Heart right ventricle (tissue), 16 donors: ENCODE data around the gene FAM240A. TPM values are rescaled to one million over a fixed set of nuclear protein-coding genes. Genes with fewer than 3 reads are reported as not detected.

Source experiments
- ATAC-seq, 8 donors: fragments of 200-7000 bp; cut with Tn5 transposase; one replicate each; pipeline ENCODE4 v1.9.1; 2020; ENCODE audit warnings: mild to moderate bottlenecking in 8 of 8, moderate library complexity in 8 of 8, moderate number of reproducible peaks in 1 of 8
- DNase-seq, 2 donors: peaks; one replicate each; pipeline ENCODE4 v3.0.0-alpha.2; 2020
- H3K27ac ChIP-seq, 10 donors: fragments of 200-600 bp; sonication (generic) in 2 of 10; one replicate each; pipeline versions ENCODE4 v1.5.0 to v1.8.0; 2020 to 2022; ENCODE audit warnings: mild to moderate bottlenecking in 3 of 10
- H3K27me3 ChIP-seq, 7 donors: fragments of 200-600 bp; one replicate each; pipeline ENCODE4 v1.8.0; 2021 to 2022; ENCODE audit warnings: mild to moderate bottlenecking in 2 of 7
- H3K36me3 ChIP-seq, 9 donors: fragments of 200-600 bp; sonication (generic) in 1 of 9; one replicate each; pipeline versions ENCODE4 v1.5.0 to v1.8.0; 2020 to 2022; ENCODE audit warnings: mild to moderate bottlenecking in 2 of 9
- H3K4me1 ChIP-seq, 9 donors: fragments of 200-600 bp; sonication (generic) in 1 of 9; one replicate each; pipeline versions ENCODE4 v1.5.0 to v1.8.0; 2020 to 2022; ENCODE audit warnings: mild to moderate bottlenecking in 4 of 9
- H3K4me3 ChIP-seq, 10 donors: fragments of 200-600 bp; sonication (generic) in 2 of 10; one replicate each; pipeline versions ENCODE4 v1.5.0 to v1.8.0; 2020 to 2022; ENCODE audit warnings: mild to moderate bottlenecking in 7 of 10, moderate library complexity in 2 of 10
- H3K9me3 ChIP-seq, 11 donors: fragments of 200-600 bp in 10 of 11; sonication (generic) in 2 of 11; one replicate each; pipeline versions ENCODE4 v1.5.0 to v1.8.0; 2013 to 2022; ENCODE audit warnings: mild to moderate bottlenecking in 2 of 11, control low read depth in 1 of 11, moderate library complexity in 1 of 11
- CTCF ChIP-seq, 9 donors: fragments of 200-600 bp; sonication (generic) in 2 of 9; IDR thresholded peaks; one replicate each; pipeline versions ENCODE4 v1.5.0 to v1.8.0; 2021 to 2022; ENCODE audit warnings: antibody characterized with exemption in 9 of 9, mild to moderate bottlenecking in 5 of 9, moderate library complexity in 1 of 9
- WGBS, 2 donors: extraction: QIAGEN DNeasy Blood & Tissue Kit; methylation state at CpG; one replicate each; pipeline ENCODE4 v1.1.7; 2013; ENCODE audit warnings: inconsistent platforms in 1 of 2; 5-methylcytosine and 5-hydroxymethylcytosine counted together
- intact Hi-C, 10 donors: fragments of 100-400 bp; cut with DNase I; formaldehyde crosslinking; loops; one replicate each; pipeline versions ENCODE4 v1.11.1 to v1.14.2; 2022
- polyA plus RNA-seq, 2 donors: library from polyadenylated mRNA; stranded (reverse); fragments of 200-250 nt; gene quantifications; one replicate each; pipeline ENCODE4 v1.2.3, GENCODE V29; 2013
- total RNA-seq, 10 donors: library from RNA; stranded (reverse); fragmentation: NEBNext Ultra II Directional in 3 of 10; extraction: Animal tissue kit (Norgen Biotek cat#: 25700) in 3 of 10; gene quantifications; one replicate each; pipeline versions ENCODE4 v1.2.1 to v1.2.4, GENCODE V29; 2021 to 2023
- donor health status: Arrhythmogenic right ventricular cardiomyopathy.
- donor health status: ischemic (EF 13 %, LVEDD 7.1; RV severe dilation, severe dysfunction).
- donor health status: healthy with polysubstance abuse.
- donor health status: DM: no; HTN: yes; CAD: no.
- donor health status: DM: no; HTN: no; CAD: no.
- donor health status: ischemic (EF 25% LVEDD 6.9; RV normal size, moderate dysfunction).
- donor health status: ischemic (EF 25% LVEDD 5.7; RV mildly dilated, moderate dysfunction).
- donor health status: healthy.
- donor health status: DM: yes; HTN: yes; CAD: no.
- donor health status: Ischemic cardiomyopathy.
- donor health status: ischemic (EF 35%, LVEDD 5.7; RV mildly dilated, moderate dysfunction).
- donor health status: nonischemic (EF 11% LVEDD 7.7; RV severe dilation, severe dysfunction).
- donor health status: DM: yes; HTN: yes; CAD: no.
- donor health status: PGD.
- donor health status: ischemic (EF 29% LVEDD 5.4; RV normal size, mild dysfunction).
- donor health status: nonischemic (EF 23%, LVEDD 6.1; RV moderate dilation, normal function).

Gene FAM240A
- total and polyA plus RNA-seq, 12 donors, result 0.19 TPM; not detected in 11

GRCh38 chr3:46668116-46668515 lies 55.8 kb downstream of the FAM240A start:
- DNase-seq (no peak), ATAC-seq (no peak)
- Histone ChIP-seq H3K4me3 (no peak overlapping the region), H3K4me1 (peaks cover 7 to 56% (median 38%) of the 10 kb centered on the region in 9 donors), H3K9me3 (no peaks in the 10 kb centered on the region), H3K27me3 (no peaks in the 10 kb centered on the region), H3K27ac (peak overlapping the region in 1 of 10 donors; percentile 10), H3K36me3 (peaks cover 0 to 32% (median 5%) of the 10 kb centered on the region in 9 donors)
- 63 to 72% methylated on average over 8 of the region's 8 CpGs for WGBS, 2 donors
- no peak for TF ChIP-seq CTCF (IDR thresholded peaks at IDR 0.05)
- intact Hi-C loops, result loop anchor here in 2 of 10 donors (10.0 kb wide), 1 partner anchor 103 kb away; the partner anchor contains the start of gene LRRC2 (in 2 of the 2)

GRCh38 chr3:46668591-46668990 lies 56.3 kb downstream of the FAM240A start:
- Histone ChIP-seq H3K4me1 (peaks cover 5 to 51% (median 33%) of the 10 kb centered on the region in 9 donors), H3K4me3 (no peak overlapping the region), H3K27me3 (no peaks in the 10 kb centered on the region), H3K9me3 (no peaks in the 10 kb centered on the region), H3K27ac (peak overlapping the region in 1 of 10 donors; percentile 10), H3K36me3 (peaks cover 0 to 37% (median 5%) of the 10 kb centered on the region in 9 donors)
- 75 to 84% methylated on average over 2 of the region's 2 CpGs for WGBS, 2 donors
- DNase-seq (no peak), ATAC-seq (no peak)
- intact Hi-C loops, result loop anchor here in 2 of 10 donors (10.0 kb wide), 1 partner anchor 104 kb away; the partner anchor contains the start of gene LRRC2 (in 2 of the 2)
- TF ChIP-seq CTCF (IDR thresholded peaks at IDR 0.05), result no peak

GRCh38 chr3:46669191-46669999 lies 57.1 kb downstream of the FAM240A start:
- DNase-seq (no peak), ATAC-seq (no peak)
- WGBS, 2 donors, result 69 to 75% methylated on average over 9 of the region's 9 CpGs
- no peaks in the 10 kb centered on the region for H3K27me3 ChIP-seq
- no peak for TF ChIP-seq CTCF (IDR thresholded peaks at IDR 0.05)
- H3K4me3 ChIP-seq, result no peak overlapping the region
- peaks cover 0 to 45% (median 5%) of the 10 kb centered on the region in 9 donors for H3K36me3 ChIP-seq
- intact Hi-C loops, result loop anchor here in 2 of 10 donors (10.0 kb wide), 1 partner anchor 105 kb away; the partner anchor contains the start of gene LRRC2 (in 2 of the 2)
- H3K4me1 ChIP-seq, result peaks cover under 1 to 43% (median 25%) of the 10 kb centered on the region in 9 donors
- peak overlapping the region in 3 of 10 donors; percentile 10 to 40 (median 15) for H3K27ac ChIP-seq
- no peaks in the 10 kb centered on the region for H3K9me3 ChIP-seq

- H3K27ac ChIP-seq, result peak overlapping the region in 1 of 10 donors; percentile 40
- ATAC-seq, result no peak
- no peak for DNase-seq
These were observed 57.9 kb downstream of the FAM240A start for GRCh38 chr3:46670000-46670890.

More at GRCh38 chr3:46670000-46670890, 57.9 kb downstream of the FAM240A start:
- H3K4me3 ChIP-seq, result no peak overlapping the region
- intact Hi-C loops, result loop anchor here in 2 of 10 donors (10.0 kb wide), 1 partner anchor 105 kb away; the partner anchor contains the start of gene LRRC2 (in 2 of the 2)
- H3K4me1 ChIP-seq, result peaks cover 0 to 36% (median 20%) of the 10 kb centered on the region in 9 donors
- peaks cover 0 to 54% (median 5%) of the 10 kb centered on the region in 9 donors for H3K36me3 ChIP-seq
- no peaks in the 10 kb centered on the region for H3K27me3 ChIP-seq
- no peak for TF ChIP-seq CTCF (IDR thresholded peaks at IDR 0.05)
- 83 to 90% methylated on average over 17 of the region's 17 CpGs for WGBS, 2 donors
- no peaks in the 10 kb centered on the region for H3K9me3 ChIP-seq
